ENCODE data around the gene ANKRD29. TPM values are rescaled to one million over a fixed set of nuclear protein-coding genes. Genes with fewer than 3 reads are reported as not detected.

The ANKRD29 gene
- total and polyA plus RNA-seq, 3 donors from 2014 or later, result 9.1 to 23.5 (median 17.5) TPM

- Histone ChIP-seq H3K9me3 (no peaks in the 10 kb centered on the region), H3K27ac (no peak overlapping the region), H3K27me3 (no peaks in the 10 kb centered on the region), H3K4me3 (no peak overlapping the region), H3K36me3 (ENCODE audit: low read depth, missing control alignments) (no peaks in the 10 kb centered on the region), H3K4me1 (no peaks in the 10 kb centered on the region)
- 62 to 63% methylated on average over 6 of the region's 6 CpGs for WGBS, 2 donors
- peak; percentile 31 for DNase-seq
- no peak for TF ChIP-seq POLR2A (IDR thresholded peaks at IDR 0.05)
- peak; percentile 36 to 69 (median 59) for TF ChIP-seq CTCF (IDR thresholded peaks at IDR 0.05)
- intact Hi-C loops (cut with DNase I; ENCODE audit: low total_unique reads), result loop anchor here (5.0 kb wide), 1 partner anchor 81 kb away; no protein-coding TSS in a partner anchor
Observed at GRCh38 chr18:23703057-23703986, 40.6 kb upstream of the ANKRD29 start.

- Histone ChIP-seq H3K27me3 (no peaks in the 10 kb centered on the region), H3K9me3 (no peaks in the 10 kb centered on the region), H3K4me1 (no peaks in the 10 kb centered on the region), H3K4me3 (no peak overlapping the region), H3K36me3 (ENCODE audit: low read depth, missing control alignments) (no peaks in the 10 kb centered on the region), H3K27ac (no peak overlapping the region)
- TF ChIP-seq CTCF (IDR thresholded peaks at IDR 0.05), result no peak
- no peak for TF ChIP-seq POLR2A (IDR thresholded peaks at IDR 0.05)
- no peak for DNase-seq
- intact Hi-C loops (cut with DNase I; ENCODE audit: low total_unique reads), result loop anchor here (5.0 kb wide), 1 partner anchor 80 kb away; no protein-coding TSS in a partner anchor
- WGBS, 2 donors, result 88 to 93% methylated on average over 4 of the region's 4 CpGs
Observed at GRCh38 chr18:23702606-23703005, 39.9 kb upstream of the ANKRD29 start.

- WGBS, 2 donors, result 93 to 94% methylated on average over 8 of the region's 8 CpGs
- no peaks in the 10 kb centered on the region for H3K36me3 ChIP-seq (ENCODE audit: low read depth, missing control alignments)
- H3K9me3 ChIP-seq, result no peaks in the 10 kb centered on the region
- no peaks in the 10 kb centered on the region for H3K4me1 ChIP-seq
- H3K4me3 ChIP-seq, result no peak overlapping the region
- H3K27me3 ChIP-seq, result no peaks in the 10 kb centered on the region
- H3K27ac ChIP-seq, result no peak overlapping the region
- no peak for DNase-seq
- intact Hi-C loops (cut with DNase I; ENCODE audit: low total_unique reads), result loop anchor here (5.0 kb wide), 1 partner anchor 79 kb away; no protein-coding TSS in a partner anchor
- TF ChIP-seq CTCF (IDR thresholded peaks at IDR 0.05), result no peak
Observed at GRCh38 chr18:23701544-23702064, 38.9 kb upstream of the ANKRD29 start.

- H3K27me3 ChIP-seq, result no peaks in the 10 kb centered on the region
- no peak for TF ChIP-seq CTCF (IDR thresholded peaks at IDR 0.05)
- TF ChIP-seq POLR2A (IDR thresholded peaks at IDR 0.05), result no peak
- H3K36me3 ChIP-seq (ENCODE audit: low read depth, missing control alignments), result no peaks in the 10 kb centered on the region
- intact Hi-C loops (cut with DNase I; ENCODE audit: low total_unique reads), result loop anchor here (5.0 kb wide), 1 partner anchor 79 kb away; no protein-coding TSS in a partner anchor
- no peaks in the 10 kb centered on the region for H3K4me1 ChIP-seq
- no peak overlapping the region for H3K4me3 ChIP-seq
- no peak for DNase-seq
- H3K9me3 ChIP-seq, result no peaks in the 10 kb centered on the region
- no peak overlapping the region for H3K27ac ChIP-seq
- WGBS, 2 donors, result 50 to 72% methylated on average over 2 of the region's 2 CpGs
Observed at GRCh38 chr18:23701017-23701416, 38.3 kb upstream of the ANKRD29 start.

Measured in testis (tissue), 3 donors.